Measurements from ENCODE around the gene MCRS1.
"Not testable (repeated sequence)": the region's sequence is repeated elsewhere in the genome, so short reads cannot be mapped to it uniquely, and the experiment has no call there.

Gene MCRS1, protein sequence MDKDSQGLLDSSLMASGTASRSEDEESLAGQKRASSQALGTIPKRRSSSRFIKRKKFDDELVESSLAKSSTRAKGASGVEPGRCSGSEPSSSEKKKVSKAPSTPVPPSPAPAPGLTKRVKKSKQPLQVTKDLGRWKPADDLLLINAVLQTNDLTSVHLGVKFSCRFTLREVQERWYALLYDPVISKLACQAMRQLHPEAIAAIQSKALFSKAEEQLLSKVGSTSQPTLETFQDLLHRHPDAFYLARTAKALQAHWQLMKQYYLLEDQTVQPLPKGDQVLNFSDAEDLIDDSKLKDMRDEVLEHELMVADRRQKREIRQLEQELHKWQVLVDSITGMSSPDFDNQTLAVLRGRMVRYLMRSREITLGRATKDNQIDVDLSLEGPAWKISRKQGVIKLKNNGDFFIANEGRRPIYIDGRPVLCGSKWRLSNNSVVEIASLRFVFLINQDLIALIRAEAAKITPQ

DNA sequence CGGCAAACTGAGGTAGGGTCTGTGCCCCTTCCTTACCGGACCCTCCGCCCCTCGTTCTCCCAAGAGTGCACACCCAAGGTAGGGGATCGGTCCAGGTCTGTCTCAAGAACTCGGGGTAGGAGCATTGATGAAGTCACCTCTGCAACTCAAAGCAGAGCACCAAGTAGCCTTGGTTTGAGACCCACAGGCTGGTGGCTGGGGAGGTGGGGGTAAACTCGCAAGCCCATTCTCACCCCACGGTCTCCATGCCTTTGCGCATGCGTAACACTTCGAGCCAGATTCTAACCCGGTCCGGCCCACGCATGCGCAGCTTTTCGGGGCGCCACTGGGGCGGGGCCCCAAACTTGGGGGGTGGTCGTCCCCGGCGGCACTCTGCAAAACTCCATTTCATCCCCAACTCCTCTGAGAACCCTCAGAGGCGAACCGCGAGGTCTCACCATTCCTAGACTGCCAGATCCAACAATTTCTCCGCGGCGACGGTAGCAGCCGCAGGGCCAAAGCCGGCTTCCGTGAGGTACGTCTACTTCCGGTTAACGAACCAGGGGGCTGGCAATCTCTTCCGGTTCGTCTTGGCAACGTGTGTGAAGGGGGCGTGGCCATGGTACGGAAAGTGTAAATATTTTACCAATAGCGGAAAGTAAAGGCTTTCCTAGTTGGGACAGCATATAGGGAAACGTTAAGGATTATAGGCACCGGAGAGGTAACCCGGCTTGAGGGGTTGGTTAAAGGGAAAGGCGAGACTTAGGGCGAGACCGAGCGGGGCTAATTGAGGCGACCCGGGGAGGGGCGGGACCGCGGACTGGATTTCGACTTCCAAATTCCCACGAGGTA is at the start of gene MCRS1:
Gene MCRS1 (minus strand): TSS at position 532 of the 831 bp plus-strand sequence. CDS start 1,411 bp downstream, outside the sequence.
- DNase-seq = peak; percentile 90 to 93

DNA sequence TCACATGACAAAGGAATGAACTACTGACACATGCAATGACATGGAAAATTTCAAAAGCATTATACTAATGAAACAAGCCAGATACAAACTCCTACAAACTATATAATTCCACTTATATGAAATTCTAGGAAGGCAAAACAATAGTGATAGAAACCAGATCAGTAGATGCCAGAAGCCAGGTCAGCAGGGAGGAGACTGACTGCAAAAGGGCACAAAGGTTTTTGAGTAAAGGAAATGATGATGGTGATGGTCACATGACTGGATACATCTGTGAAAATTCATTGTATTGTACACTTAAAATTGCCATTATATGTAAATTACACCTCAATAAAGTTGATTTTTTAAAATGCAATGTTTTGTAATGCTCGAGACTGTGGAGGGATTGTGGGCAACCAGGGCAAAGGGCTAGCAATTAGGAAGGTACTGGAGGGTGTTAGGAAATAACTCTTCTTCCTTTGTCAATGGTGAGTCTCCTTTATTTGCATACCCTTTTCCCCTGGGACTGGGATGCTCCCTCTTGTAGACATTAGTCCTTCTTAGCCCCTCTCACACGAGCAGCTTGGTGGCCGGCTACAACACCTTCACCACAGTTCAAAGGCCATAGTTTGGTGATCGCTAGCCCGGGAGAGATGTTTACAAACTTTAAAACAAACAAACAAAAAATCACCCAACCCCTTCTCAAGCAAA is 48.7 kb upstream of the MCRS1 start:
- DNase-seq = no peak

DNA sequence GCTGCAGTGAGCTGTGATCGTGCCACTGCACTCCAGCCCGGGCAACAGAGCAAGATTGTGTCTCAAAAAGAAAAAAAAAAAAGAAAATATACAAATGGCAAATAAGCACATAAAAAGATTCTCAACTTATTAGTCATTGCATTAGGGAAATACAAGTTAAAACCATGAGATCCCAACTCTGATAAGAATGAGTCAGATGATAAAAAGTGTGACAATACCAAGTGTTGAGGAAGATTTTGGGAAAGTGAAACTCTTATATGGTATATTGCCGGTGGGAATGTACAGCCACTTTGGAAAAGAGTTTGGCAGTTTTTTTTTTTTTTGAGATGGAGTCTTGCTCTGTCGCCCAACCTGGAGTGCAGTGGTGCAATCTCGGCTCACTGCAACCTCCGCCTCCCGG is 47.8 kb upstream of the MCRS1 start:
- DNase-seq = no peak

DNA sequence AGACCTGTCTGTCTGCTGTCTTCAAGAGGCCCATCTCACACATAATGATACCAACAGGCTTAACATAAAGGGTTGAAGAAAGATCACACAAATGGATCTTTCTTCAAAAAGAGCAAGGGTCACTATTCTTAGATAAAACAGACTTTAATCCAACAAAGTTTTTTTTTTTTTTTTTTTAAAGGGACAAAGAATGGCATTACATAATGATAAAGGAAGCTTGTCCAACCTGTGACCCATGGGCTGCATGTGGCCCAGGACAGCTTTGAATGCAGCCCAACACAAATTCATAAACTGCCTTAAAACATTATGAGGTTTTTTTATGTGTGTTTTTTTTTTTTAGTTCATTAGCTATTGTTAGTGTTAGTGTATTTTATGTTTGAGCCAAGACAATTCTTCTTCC is 44.3 kb upstream of the MCRS1 start:
- DNase-seq = no peak

DNA sequence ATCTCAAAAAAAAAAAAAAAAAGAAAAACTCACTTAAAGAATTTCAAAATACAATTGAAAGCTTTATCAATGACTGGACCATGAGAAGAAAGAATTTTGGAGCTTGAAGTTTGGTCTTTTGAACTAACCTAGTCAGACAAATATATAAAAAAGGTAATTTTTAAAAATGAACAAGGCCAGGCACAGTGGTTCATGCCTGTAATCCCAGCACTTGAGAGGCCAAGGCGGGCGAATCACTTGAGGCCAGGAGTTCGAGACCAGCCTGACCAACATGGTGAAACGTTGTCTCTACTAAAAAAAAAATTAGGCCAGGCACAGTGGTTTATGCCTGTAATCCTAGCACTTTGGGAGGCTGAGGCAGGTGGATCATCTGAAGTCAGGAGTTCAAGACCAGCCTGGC is 42.8 kb upstream of the MCRS1 start:
- not testable (repeated sequence) for DNase-seq

DNA sequence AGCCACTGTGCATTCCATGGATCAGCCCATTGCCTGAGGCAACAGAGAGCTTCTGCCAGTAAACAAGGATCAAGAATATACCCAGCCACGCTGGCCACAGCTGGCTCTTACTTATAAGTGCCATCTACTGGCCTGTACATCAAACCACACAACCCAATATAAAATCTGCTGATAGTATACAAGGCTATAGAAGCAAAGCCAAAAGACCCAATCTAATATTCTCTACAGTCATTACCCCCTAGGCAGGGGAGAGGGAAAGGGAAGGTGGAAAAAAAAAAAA is 41.9 kb upstream of the MCRS1 start:
- no peak for DNase-seq

DNA sequence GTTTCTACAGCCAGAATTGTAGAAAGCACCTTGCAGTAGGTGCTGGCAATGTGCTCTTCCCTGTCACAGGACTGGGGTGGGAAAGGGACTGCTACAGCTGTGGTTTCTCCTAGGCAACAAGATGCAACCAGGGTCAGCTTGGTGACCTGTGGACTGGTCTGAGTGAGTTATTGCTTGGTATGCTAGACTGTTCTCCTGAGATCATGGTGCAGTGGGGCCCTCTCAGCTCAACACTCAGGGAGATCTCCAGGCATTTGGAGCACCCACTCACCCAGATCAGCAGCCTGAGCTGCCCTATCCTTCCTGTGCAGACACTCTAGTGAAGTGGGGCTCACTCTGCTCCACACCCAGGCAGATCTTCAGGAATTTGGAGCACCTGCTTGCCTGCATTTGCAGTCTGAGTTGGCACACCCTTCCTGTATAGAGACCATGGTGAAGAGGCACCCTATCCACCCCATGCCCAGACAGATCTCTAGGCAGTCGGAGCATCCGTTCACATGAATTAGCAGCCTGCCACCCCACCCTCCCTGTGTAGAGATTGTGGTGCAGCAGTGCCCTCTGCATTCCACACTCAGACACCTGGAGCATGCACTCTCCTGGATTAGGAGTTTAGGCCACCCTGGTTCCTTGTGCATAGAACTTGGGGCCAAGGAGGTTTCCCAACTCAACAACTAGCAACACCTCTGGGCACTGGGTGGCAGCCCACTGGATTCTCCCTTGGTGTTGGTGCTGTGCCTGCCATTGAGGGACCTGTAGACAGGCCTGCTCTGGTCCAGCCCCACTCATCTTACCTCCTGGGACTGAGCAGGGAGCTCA is 41.3 kb upstream of the MCRS1 start:
- no peak for DNase-seq

DNA sequence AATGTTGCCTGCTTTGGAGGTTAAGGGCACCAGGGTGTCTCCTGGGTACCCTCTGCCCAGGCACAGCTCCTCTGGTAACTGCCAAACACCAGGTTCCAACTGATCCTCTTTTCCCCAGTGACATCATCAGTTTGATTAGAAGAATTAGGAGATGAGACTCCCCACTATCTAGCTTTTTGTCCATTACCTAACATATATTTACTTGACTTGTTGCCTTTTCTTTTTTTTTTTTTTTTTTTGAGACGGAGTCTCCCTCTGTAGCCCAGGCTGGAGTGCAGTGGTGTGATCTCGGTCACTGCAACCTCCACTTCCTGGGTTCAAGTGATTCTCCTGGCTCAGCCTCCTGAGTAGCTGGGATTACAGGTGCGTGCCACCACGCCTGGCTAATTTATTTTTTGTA is 37.6 kb upstream of the MCRS1 start, which contains the start of gene FAM186B:
Gene FAM186B (minus strand): TSS at position 101 of the 400 bp plus-strand sequence. CDS start 162 bp downstream, outside the sequence.
- DNase-seq = not testable (repeated sequence)

DNA sequence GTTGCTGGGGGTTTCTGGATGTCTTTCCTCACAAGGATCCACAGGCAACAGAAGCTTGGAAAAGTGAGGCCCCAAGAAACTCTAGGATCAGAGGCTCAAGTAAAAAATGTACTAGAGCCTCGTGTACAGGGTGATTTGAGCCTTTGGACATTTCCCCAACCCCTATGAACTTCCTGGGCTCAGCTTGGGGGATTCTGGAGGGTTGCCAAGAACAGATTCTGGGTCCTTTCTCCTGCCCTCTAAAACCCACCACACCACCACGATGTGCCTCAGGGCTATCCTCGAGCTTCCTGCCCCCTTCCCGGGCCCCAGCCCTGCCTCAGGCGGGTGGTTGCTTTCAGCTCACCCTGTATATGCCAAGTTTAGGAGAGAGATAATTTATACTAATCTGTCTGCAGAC is 36.9 kb upstream of the MCRS1 start:
- DNase-seq = no peak

DNA sequence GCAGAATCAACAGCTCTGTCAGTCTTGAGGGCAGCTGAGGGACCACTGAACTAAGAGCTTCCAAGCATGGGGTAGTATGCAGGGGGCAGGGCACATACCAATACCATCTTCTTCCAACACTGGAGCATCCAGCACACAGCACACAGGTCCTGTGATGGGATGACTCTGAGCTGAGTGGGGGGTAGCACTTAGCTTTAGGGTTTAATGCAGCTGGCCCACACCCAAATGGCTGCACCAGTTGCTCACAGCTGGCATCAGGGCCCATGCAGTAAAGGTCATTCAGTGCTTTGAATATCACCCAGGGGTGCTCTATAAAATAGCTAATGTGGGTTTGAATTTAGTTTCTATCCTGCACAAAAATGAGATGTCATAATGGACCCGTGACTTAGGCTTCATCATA is 35.8 kb upstream of the MCRS1 start:
- no peak for DNase-seq

DNA sequence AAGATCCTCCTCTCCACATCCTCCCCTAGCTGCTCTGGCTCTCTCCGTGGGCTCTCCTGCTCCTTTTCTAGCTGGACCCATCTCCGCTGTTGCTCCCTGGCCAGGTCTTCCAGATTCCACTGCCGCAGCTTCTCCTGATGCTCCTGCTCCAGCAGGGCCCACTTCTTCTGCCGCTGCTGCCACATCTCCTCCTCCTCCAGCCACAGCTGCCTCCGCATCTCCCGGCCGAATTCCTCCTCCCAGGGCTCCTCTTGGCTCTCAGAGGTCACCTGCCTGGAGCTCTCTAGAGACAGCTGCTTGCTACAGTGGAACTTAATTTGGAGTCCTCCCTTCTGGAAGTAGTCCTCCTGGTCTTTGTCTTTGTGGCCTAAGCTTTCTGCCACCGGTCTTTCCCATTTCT is 32.0 kb upstream of the MCRS1 start:
- DNase-seq = no peak

DNA sequence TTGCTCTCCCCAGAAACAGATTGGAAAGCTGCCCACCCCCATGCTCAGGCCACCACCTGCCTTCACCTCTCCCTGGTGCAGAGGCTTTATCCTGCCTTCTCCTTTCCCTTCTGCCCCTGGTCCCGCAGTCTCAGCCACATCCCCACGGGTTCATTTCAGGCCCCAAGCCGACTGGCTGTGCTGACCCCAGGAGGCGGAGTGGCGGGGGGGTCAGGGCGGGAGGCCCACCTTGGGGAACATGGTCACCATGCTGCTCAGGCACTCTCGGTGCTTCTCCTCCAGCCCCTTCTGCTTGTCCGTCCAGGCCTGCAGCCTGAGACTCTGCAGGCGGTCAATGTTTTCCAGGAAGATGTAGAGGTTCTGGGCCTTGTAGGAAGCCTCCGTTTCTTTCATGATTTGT is 30.6 kb upstream of the MCRS1 start:
- no peak for DNase-seq

DNA sequence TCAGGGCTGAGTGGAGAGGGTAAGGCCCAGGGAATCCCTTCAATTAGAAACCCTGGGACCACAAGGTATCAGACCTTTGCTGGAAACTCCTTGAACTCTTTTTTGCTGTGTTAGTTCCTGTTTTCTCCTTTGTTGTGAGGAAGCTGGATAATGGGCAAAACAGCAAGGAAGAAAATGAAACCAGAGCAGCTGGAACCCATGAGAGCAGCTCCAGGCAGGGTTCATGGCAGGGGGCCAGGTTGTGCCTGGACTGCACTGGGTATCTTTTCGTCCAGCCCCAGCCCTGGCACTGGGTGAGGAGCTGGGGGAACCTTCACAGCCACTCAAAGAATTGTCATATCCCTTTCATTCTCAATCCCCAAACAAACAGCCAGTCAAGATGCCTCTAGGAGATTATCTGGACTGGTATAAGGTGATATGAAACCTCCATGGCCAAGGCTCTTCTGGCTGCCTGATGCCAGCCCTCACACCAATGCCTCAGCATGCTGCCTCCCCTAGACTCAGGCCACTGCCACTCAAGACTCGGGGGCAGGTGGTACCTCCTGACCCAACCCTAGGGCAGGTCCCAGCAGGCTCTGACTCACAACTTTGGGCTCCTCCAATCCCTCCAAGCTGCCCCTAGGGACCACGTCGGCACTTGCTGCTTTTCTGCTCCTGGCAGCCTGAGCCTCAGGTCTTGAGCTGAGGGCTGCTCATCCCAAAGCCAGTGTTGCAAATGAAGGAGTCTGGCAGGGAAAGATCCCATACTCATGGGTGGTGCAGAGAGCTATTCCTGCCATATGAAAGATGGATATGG is 21.0 kb upstream of the MCRS1 start:
- DNase-seq = no peak

DNA sequence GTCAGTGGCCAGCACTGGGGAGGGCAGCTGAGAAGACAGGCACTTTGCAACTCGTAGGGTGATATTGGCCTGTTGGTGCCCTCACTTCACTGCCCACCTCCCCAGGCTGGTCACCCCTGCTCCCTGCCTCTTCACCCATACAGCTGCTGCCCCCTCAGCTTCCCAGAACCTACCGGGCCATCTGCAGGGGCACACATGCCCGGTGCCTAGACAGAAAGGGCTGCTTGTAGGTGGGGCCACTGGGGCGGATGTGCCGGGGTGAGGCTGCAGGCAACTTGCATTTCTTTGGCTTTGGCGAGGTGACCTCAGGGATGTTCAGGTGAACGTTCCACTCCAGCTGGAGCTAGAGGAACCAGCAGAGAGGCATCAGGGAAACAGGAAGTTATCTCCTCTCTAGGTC is 20.3 kb upstream of the MCRS1 start:
- DNase-seq = no peak

DNA sequence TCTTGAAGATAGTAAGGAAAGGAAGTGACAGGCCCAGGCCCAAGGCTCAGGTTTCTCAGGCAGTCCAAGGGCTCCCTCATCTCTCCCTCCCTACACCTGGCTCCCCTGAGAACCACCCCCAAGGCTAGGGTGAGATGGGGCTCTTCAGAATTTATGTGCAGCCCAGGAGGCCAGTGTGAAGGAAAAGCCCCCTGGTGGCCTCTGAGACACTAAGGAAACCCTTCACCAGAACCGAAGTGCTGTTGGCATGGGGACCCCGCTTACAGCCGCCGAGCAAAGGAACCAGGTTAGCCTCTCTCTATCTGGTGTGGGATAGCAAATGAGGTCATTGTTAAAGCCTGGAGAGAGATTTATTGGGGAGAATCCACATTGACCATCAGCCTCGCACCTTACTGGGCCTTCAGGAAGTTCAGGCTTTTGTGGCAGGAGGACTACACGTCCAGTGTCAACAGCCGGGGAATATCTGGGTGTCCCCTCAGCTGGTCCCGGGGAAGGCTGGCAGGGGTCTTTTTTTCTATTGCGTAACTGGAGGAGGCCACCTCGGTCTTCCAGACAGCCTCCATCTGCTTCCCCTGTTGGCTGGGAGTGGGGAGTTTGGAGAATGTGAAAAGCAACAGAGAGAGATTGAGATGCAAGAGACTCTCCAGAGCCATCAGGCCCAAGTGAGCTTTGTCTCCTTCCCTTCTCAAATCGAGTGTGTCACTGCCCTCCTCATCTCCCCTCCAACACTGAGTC is 19.4 kb upstream of the MCRS1 start:
- no peak for DNase-seq

DNA sequence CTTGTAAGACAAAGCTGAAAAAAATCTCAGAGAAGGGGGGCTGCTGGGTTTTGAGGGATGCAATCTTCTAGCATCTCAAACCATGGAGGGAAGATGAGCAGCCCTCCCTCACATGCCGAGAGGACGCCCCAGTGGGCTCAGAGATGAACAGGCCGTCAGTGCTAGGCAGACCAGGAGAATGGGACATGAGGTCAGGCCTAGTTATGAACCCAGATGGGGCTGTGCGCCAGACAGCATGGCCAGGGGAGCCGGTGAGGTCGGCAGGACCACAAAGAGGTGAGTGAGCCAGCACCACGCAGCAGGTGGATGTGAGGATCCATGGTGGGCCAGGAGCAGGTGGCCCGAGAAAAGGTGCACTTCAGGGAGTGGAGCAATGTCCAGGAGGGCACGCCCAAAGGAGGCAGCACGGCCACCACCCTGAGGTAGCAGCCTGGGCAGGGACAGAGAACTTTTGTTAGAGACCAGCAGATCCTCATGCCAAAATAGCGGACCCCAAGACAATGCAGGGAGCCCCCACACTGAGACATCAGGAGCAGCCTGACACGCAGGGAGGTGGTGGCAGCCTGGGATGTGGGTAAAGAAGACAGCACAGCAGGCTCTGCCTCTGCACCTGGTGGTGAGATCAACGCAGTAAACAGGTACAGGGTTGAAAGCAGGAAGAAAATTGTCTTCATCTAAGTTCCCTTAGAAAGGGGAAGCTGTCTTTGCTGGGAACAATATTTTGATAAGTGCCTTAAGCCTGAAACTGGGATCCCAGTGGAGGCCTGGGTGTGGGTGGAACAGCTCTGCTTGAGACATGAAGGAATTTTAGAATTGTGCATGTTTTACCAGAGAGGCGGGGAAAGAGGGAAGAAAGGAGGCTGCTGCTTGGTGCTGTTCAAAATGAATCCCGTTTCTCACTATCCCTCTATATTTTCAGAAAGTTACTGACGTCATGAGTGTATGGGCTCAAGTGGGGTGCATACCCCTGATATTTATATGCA is 17.8 kb upstream of the MCRS1 start:
- DNase-seq = no peak

DNA sequence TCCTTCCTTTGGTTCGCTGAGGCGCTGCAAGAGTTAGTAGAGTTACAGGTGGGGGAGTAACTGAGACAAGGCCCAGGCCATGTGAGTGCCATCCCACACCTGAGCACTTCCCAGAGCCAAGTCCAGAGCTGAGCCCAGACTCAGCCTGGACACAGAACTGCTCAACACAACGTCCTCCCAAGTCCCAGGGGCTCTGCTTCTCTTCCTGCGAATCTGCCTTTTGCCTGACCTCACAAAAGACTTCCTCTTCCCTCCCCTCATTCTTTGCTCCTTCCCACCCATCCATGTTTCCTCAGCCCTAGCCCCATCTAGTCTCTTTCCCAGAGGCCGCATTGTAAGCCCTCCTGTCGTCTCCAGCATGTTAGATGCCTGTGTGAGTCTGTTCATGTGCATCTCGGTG is 16.6 kb upstream of the MCRS1 start:
- no peak for DNase-seq

DNA sequence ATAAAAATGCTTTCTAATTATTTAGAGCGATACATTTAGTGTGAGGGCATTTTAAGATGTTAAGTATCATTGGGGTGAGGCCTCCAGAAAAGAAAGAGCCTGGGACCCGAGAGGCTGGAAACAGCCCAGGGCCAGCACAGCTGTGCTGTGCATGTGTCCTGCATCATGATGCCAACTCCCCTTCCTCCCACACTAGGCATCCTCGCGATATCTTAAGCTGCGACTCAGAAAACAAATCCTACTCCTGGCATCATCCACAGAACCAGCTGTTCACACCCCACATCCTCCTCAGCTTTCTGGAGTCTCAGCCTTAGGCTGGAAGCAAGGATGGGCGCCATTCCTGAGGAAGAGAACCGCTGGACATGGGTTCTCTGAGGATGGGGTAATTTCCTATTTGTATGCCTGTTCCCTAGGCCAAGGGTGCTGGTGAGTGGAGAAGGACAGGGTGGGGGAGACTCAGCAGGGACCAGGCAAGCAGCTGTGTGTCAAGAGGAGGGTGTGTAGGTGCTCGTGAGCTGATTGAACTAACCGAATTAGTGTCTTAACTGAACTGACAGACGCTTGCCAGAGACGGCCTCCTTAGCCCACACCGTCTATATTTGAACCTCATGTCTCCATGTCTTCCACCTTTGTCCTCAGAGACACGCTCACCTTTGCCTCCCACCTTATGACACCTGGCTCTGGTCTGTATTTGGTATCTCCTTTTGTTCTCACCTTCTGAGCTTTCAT is 15.6 kb upstream of the MCRS1 start:
- DNase-seq = no peak

DNA sequence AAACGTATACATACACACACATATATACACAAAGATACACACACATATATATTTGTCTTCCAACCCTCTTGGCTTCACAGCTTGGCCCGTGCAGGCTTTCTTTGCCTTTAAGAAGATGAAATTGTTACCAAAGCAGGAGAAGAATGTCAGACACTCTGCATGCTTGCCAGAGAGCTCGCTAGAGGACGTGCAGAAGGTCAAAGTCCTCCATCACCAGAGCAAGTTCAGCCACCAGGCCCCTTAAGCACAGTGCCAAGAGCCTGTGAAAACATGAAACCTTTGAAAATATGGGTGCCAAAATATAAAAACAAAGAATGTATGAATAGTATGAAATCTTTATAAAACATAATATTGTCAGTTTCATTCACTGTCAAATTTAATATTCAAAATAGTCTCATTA is 14.9 kb upstream of the MCRS1 start:
- no peak for DNase-seq

Measured in activated CD4-positive, alpha-beta T cell treated with anti-CD3 and anti-CD28 coated beads for 4 hours (primary cell).